DND-41 (cell line): ENCODE measurements around the gene HEATR5B.

ENCODE experiments used
- ATAC-seq: fragments of 200-7000 bp; cut with Tn5 transposase; 3 replicates; pipeline ENCODE4 v1.9.1; 2021; ENCODE audit warnings: low read depth; ENCODE audit not compliant: insufficient read depth
- DNase-seq: peaks from one replicate; pipeline ENCODE4 v3.0.0-alpha.2; 2020
- H2AFZ ChIP-seq: 2 replicates; pipeline ENCODE4 v1.6.0; 2012; ENCODE audit warnings: low read depth, low read length
- H3K27ac ChIP-seq: 2 replicates; pipeline ENCODE4 v1.5.1; 2012; ENCODE audit warnings: low read length, inconsistent platforms
- H3K27me3 ChIP-seq: fragments of 200-600 bp; sonication (generic); 2 replicates; pipeline ENCODE4 v1.6.0; 2012; ENCODE audit warnings: low read length, mild to moderate bottlenecking, inconsistent platforms; ENCODE audit not compliant: insufficient read depth, poor library complexity
- H3K36me3 ChIP-seq: 2 replicates; pipeline ENCODE4 v1.5.1; 2012; ENCODE audit warnings: low read length, inconsistent platforms; ENCODE audit not compliant: insufficient read depth
- H3K4me1 ChIP-seq: 2 replicates; pipeline ENCODE4 v1.5.1; 2012; ENCODE audit warnings: mild to moderate bottlenecking, low read length; ENCODE audit not compliant: insufficient read depth
- H3K4me2 ChIP-seq: 2 replicates; pipeline ENCODE4 v1.6.0; 2012; ENCODE audit warnings: mild to moderate bottlenecking, moderate library complexity, low read length, inconsistent platforms; ENCODE audit not compliant: insufficient read depth
- H3K4me3 ChIP-seq, 2 experiments: fragments of 200-600 bp in 1 of 2; shearing (Covaris generic) in 1 of 2; 2 replicates each; pipeline ENCODE4 v1.5.1; 2012 to 2016; ENCODE audit warnings: inconsistent platforms in 2 of 2, low read length in 2 of 2, mild to moderate bottlenecking in 2 of 2, low read depth in 1 of 2, moderate library complexity in 1 of 2
- H3K79me2 ChIP-seq: 2 replicates; pipeline ENCODE4 v1.6.0; 2012; ENCODE audit warnings: low read length, inconsistent platforms; ENCODE audit not compliant: insufficient read depth
- H3K9ac ChIP-seq: 2 replicates; pipeline ENCODE4 v1.6.0; 2012; ENCODE audit warnings: low read depth, mild to moderate bottlenecking, inconsistent platforms, low read length, moderate library complexity
- H3K9me3 ChIP-seq: 2 replicates; pipeline ENCODE4 v1.5.1; 2012; ENCODE audit warnings: low read length, moderate library complexity, mild to moderate bottlenecking, inconsistent platforms; ENCODE audit not compliant: insufficient read depth, severe bottlenecking
- H4K20me1 ChIP-seq: 2 replicates; pipeline ENCODE4 v1.6.0; 2012; ENCODE audit warnings: low read length; ENCODE audit not compliant: insufficient read depth
- CTCF ChIP-seq: IDR thresholded peaks from 2 replicates; pipeline ENCODE4 v1.5.1; 2012; ENCODE audit warnings: borderline replicate concordance, low read length, moderate library complexity, mild to moderate bottlenecking; ENCODE audit not compliant: poor library complexity, severe bottlenecking; ENCODE audit errors: extremely low read depth
- EZH2 ChIP-seq: IDR thresholded peaks from 3 replicates; pipeline ENCODE4 v1.6.1; 2012; ENCODE audit warnings: borderline replicate concordance, low read depth, mild to moderate bottlenecking, moderate library complexity, low read length, inconsistent platforms; ENCODE audit not compliant: severe bottlenecking

Gene HEATR5B

GRCh38 chr2:37037771-37038170 lies 46.4 kb downstream of the HEATR5B start:
- Histone ChIP-seq H2AFZ (no peak overlapping the region), H3K4me3 (no peak overlapping the region), H3K4me1 (no peaks in the 10 kb centered on the region), H4K20me1 (no peaks in the 10 kb centered on the region), H3K36me3 (peaks cover 30% of the 10 kb centered on the region; the same call in 1 of the 2 replicates), H3K27me3 (no peaks in the 10 kb centered on the region), H3K27ac (no peak overlapping the region), H3K4me2 (no peak overlapping the region), H3K9ac (no peak overlapping the region), H3K9me3 (no peaks in the 10 kb centered on the region), H3K79me2 (no peaks in the 10 kb centered on the region)
- DNase-seq (no peak), ATAC-seq (no peak)
- TF ChIP-seq EZH2 (no peak), CTCF (no peak)

DNA sequence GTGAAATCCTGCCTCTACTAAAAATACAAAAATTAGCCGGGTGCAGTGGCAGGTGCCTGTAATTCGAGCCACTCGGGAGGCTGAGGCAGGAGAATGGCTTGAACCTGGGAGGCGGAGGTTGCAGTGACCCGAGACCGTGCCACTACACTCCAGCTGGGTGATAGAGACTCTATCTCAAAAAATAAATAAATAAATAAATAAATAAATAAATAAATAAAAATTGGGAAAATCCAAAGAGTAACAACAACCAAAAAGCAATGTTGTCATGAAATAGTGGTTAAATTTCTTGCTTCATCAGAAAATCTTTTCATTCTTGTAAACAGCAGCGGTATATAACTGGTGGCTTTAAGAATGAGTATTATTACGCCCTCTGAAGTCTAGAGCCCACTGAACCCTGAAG lies 54.4 kb downstream of the HEATR5B start:
- no peak overlapping the region for H3K9ac ChIP-seq
- H3K36me3 ChIP-seq, result peaks cover 27% of the 10 kb centered on the region
- no peaks in the 10 kb centered on the region for H3K27me3 ChIP-seq
- no peak overlapping the region for H3K4me2 ChIP-seq
- TF ChIP-seq CTCF (no peak), EZH2 (no peak)
- no peak for DNase-seq
- H3K9me3 ChIP-seq, result no peaks in the 10 kb centered on the region
- H2AFZ ChIP-seq, result no peak overlapping the region
- no peaks in the 10 kb centered on the region for H3K79me2 ChIP-seq
- H3K27ac ChIP-seq, result no peak overlapping the region
- no peaks in the 10 kb centered on the region for H4K20me1 ChIP-seq
- ATAC-seq, result no peak
- H3K4me1 ChIP-seq, result no peaks in the 10 kb centered on the region
- no peak overlapping the region for H3K4me3 ChIP-seq

DNA sequence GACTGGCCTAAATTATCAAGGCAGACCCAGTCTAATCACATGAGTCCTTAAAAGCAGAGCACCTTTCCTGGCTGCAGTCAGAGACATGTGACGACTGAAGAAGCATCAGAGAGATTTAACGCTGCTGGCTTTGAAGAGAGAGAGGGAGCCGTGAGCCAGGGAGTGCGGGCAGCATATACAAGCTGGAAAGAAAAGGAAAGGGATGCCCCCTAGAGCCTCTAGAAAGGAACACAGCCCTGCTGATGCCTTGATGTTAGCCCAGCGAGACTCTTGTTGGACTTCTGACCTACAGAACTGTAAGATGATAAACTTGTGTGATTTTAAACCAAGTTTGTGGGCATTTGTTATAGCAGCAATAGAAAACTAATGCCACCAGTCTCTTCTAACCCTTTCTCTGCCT lies 58.1 kb downstream of the HEATR5B start:
- TF ChIP-seq CTCF (peak; percentile 40), EZH2 (no peak)
- Histone ChIP-seq H3K4me3 (no peak overlapping the region), H3K27ac (no peak overlapping the region), H3K27me3 (no peaks in the 10 kb centered on the region), H3K4me2 (no peak overlapping the region), H3K4me1 (no peaks in the 10 kb centered on the region), H3K36me3 (peaks cover 36% of the 10 kb centered on the region), H3K79me2 (no peaks in the 10 kb centered on the region), H2AFZ (no peak overlapping the region), H3K9me3 (no peaks in the 10 kb centered on the region), H3K9ac (no peak overlapping the region), H4K20me1 (no peaks in the 10 kb centered on the region)
- ATAC-seq (peak; percentile 50; the same call in 1 of the 3 replicates), DNase-seq (no peak)
